Natural killer cell (primary cell): ENCODE results near the gene TMPRSS6. TPM values are rescaled to one million over a fixed set of nuclear protein-coding genes. Genes with fewer than 3 reads are reported as not detected.

Experiments
- ATAC-seq, 3 donors: fragments of 150-1000 bp in 2 of 3; fragments of 200-7000 bp in 1 of 3; cut with Tn5 transposase; 1 replicate in 1 of 3; 2 replicates in 2 of 3; pipeline ENCODE4 v1.10.0; 2021; ENCODE audit warnings: mild to moderate bottlenecking in 2 of 3, moderate library complexity in 2 of 3
- DNase-seq, 2 donors: peaks; one replicate each; pipeline versions ENCODE4 v3.0.0 to v3.0.0-alpha.2; 2013 to 2021; ENCODE audit warnings: mixed read lengths in 1 of 2
- H3K27ac ChIP-seq: one replicate; pipeline ENCODE4 v1.5.1; 2013; ENCODE audit warnings: mild to moderate bottlenecking, low read length
- H3K27me3 ChIP-seq: one replicate; pipeline ENCODE4 v1.6.1; 2013; ENCODE audit warnings: low read length; ENCODE audit not compliant: control insufficient read depth, insufficient read depth
- H3K36me3 ChIP-seq: one replicate; pipeline ENCODE4 v1.6.1; 2013; ENCODE audit warnings: low read length; ENCODE audit not compliant: control insufficient read depth, insufficient read depth
- H3K4me1 ChIP-seq: one replicate; pipeline ENCODE4 v1.6.1; 2013; ENCODE audit warnings: low read length; ENCODE audit not compliant: control insufficient read depth, insufficient read depth
- H3K4me3 ChIP-seq: one replicate; pipeline ENCODE4 v1.5.1; 2013; ENCODE audit warnings: low read length
- H3K9me3 ChIP-seq: one replicate; pipeline ENCODE4 v1.6.1; 2013; ENCODE audit warnings: low read length; ENCODE audit not compliant: control insufficient read depth, insufficient read depth
- H3K27ac Mint-ChIP-seq, 2 donors: one replicate each; pipeline ENCODE4 v1.8.0; 2022; ENCODE audit warnings: mild to moderate bottlenecking in 2 of 2, mixed read lengths in 2 of 2, moderate library complexity in 1 of 2
- H3K27me3 Mint-ChIP-seq, 2 donors: one replicate each; pipeline ENCODE4 v1.8.0; 2022; ENCODE audit warnings: low read depth in 2 of 2, mixed read lengths in 2 of 2
- H3K36me3 Mint-ChIP-seq: one replicate; pipeline ENCODE4 v1.8.0; 2022; ENCODE audit warnings: mixed read lengths
- H3K4me1 Mint-ChIP-seq, 2 donors: one replicate each; pipeline ENCODE4 v1.8.0; 2022; ENCODE audit warnings: mixed read lengths in 2 of 2
- H3K4me3 Mint-ChIP-seq: one replicate; pipeline ENCODE4 v1.8.0; 2022; ENCODE audit warnings: mild to moderate bottlenecking, moderate library complexity, mixed read lengths
- H3K9me3 Mint-ChIP-seq, 2 donors: one replicate each; pipeline ENCODE4 v1.8.0; 2022; ENCODE audit warnings: mixed read lengths in 2 of 2
- CTCF ChIP-seq: fragments of 200-600 bp; IDR thresholded peaks from one replicate; pipeline ENCODE4 v1.8.0; 2022; ENCODE audit warnings: antibody characterized with exemption
- WGBS: methylation state at CpG from one replicate; pipeline ENCODE4 v1.1.7; 2013; ENCODE audit warnings: missing lambda C conversion rate; ENCODE audit not compliant: insufficient coverage; 5-methylcytosine and 5-hydroxymethylcytosine counted together
- intact Hi-C: fragments of 100-400 bp; cut with micrococcal nuclease; formaldehyde crosslinking; loops from one replicate; pipeline ENCODE4 v1.14.2; 2022
- total RNA-seq, 4 donors: library from RNA; stranded (reverse); fragments of 120-200 nt in 1 of 4; gene quantifications; one replicate each; pipeline versions ENCODE4 v1.2.3 to v1.2.4, GENCODE V29; 2013 to 2022

TMPRSS6 gene
- total RNA-seq, 3 donors from 2014 or later (not counting 1 experiment from before 2014, with no cell fraction given): 1.1 to 4.7 (median 3.4) TPM

GRCh38 chr22:37100589-37101127 is 8.9 kb downstream of the TMPRSS6 start:
- H3K4me3 Mint-ChIP-seq: no peak overlapping the region
- Histone ChIP-seq H3K27me3 (peaks cover 2% of the 10 kb centered on the region), H3K4me1 (peaks cover 18% of the 10 kb centered on the region), H3K36me3 (no peaks in the 10 kb centered on the region), H3K9me3 (no peaks in the 10 kb centered on the region), H3K4me3 (no peak overlapping the region), H3K27ac (no peak overlapping the region)
- H3K27ac Mint-ChIP-seq: no peak overlapping the region
- peaks cover 10 to 14% of the 10 kb centered on the region in 2 donors for H3K4me1 Mint-ChIP-seq
- intact Hi-C loops: no loop called here
- DNase-seq: peak in 1 of 2 donors; percentile 33
- no peak for ATAC-seq
- H3K27me3 Mint-ChIP-seq: no peaks in the 10 kb centered on the region
- TF ChIP-seq CTCF: no peak
- 91% methylated on average over 8 of the region's 8 CpGs for WGBS
- H3K36me3 Mint-ChIP-seq: no peaks in the 10 kb centered on the region
- no peaks in the 10 kb centered on the region for H3K9me3 Mint-ChIP-seq

GRCh38 chr22:37098976-37099591 is 10.4 kb downstream of the TMPRSS6 start:
- Histone ChIP-seq H3K9me3 (no peaks in the 10 kb centered on the region), H3K27me3 (peaks cover 2% of the 10 kb centered on the region), H3K4me3 (no peak overlapping the region), H3K36me3 (no peaks in the 10 kb centered on the region), H3K4me1 (peaks cover 10% of the 10 kb centered on the region), H3K27ac (no peak overlapping the region)
- Mint-ChIP-seq H3K36me3 (no peaks in the 10 kb centered on the region), H3K4me3 (no peak overlapping the region), H3K4me1 (peaks cover 10 to 14% of the 10 kb centered on the region in 2 donors), H3K27me3 (peaks cover 0 to 2% of the 10 kb centered on the region in 2 donors), H3K9me3 (no peaks in the 10 kb centered on the region), H3K27ac (peak overlapping the region in 1 of 2 donors; percentile 35)
- TF ChIP-seq CTCF: no peak
- intact Hi-C loops: no loop called here
- peak in 2 of 3 donors; percentile 46 to 66 for ATAC-seq
- 41% methylated on average over 10 of the region's 10 CpGs for WGBS
- peak in 1 of 2 donors; percentile 55 for DNase-seq

- H3K27me3 Mint-ChIP-seq: peaks cover 0 to 2% of the 10 kb centered on the region in 2 donors
- no peak overlapping the region for H3K27ac Mint-ChIP-seq
- Histone ChIP-seq H3K36me3 (no peaks in the 10 kb centered on the region), H3K27me3 (peaks cover 2% of the 10 kb centered on the region), H3K9me3 (no peaks in the 10 kb centered on the region), H3K27ac (no peak overlapping the region), H3K4me1 (peaks cover 10% of the 10 kb centered on the region), H3K4me3 (no peak overlapping the region)
- no peak for TF ChIP-seq CTCF
- no peak overlapping the region for H3K4me3 Mint-ChIP-seq
- no peak for ATAC-seq
- H3K4me1 Mint-ChIP-seq: peaks cover 10 to 14% of the 10 kb centered on the region in 2 donors
- no peaks in the 10 kb centered on the region for H3K9me3 Mint-ChIP-seq
- no peaks in the 10 kb centered on the region for H3K36me3 Mint-ChIP-seq
- intact Hi-C loops: no loop called here
- WGBS: 86% methylated on average over 13 of the region's 13 CpGs
- no peak for DNase-seq
Measured at GRCh38 chr22:37097346-37097745, 12.2 kb downstream of the TMPRSS6 start.

- Mint-ChIP-seq H3K9me3 (no peaks in the 10 kb centered on the region), H3K27me3 (peaks cover 0 to 2% of the 10 kb centered on the region in 2 donors), H3K4me3 (no peak overlapping the region), H3K27ac (no peak overlapping the region), H3K4me1 (peaks cover 10 to 14% of the 10 kb centered on the region in 2 donors), H3K36me3 (no peaks in the 10 kb centered on the region)
- Histone ChIP-seq H3K4me1 (peaks cover 10% of the 10 kb centered on the region), H3K4me3 (no peak overlapping the region), H3K27me3 (peaks cover 2% of the 10 kb centered on the region), H3K36me3 (no peaks in the 10 kb centered on the region), H3K27ac (no peak overlapping the region), H3K9me3 (no peaks in the 10 kb centered on the region)
- no peak for DNase-seq
- WGBS: 66% methylated on average over 9 of the region's 11 CpGs
- no peak for TF ChIP-seq CTCF
- intact Hi-C loops: no loop called here
- ATAC-seq: no peak
Measured at GRCh38 chr22:37095113-37095512, 14.4 kb downstream of the TMPRSS6 start.
